BJ (cell line): ENCODE data around the gene SMYD3. TPM values are rescaled to one million over a fixed set of nuclear protein-coding genes. Genes with fewer than 3 reads are reported as not detected.

Experiments used
- CTCF ChIA-PET: fragments of 350-600 bp; formaldehyde crosslinking; extraction: SDS; loops from one replicate; lab custom pipeline; 2021; ENCODE audit warnings: antibody characterized with exemption, inconsistent platforms; lab: Yijun Ruan, JAX
- POLR2A ChIA-PET: fragments of 300-600 bp; sonication (Branson Sonifier 250); formaldehyde crosslinking; extraction: SDS; loops from one replicate; lab custom pipeline; 2021; ENCODE audit warnings: antibody characterized with exemption; lab: Charles Lee
- DNase-seq: peaks from one replicate; pipeline ENCODE4 v3.0.0-alpha.2; 2011; ENCODE audit warnings: low read depth
- H3K27me3 ChIP-seq: 2 replicates; pipeline ENCODE4 v1.6.0; 2011; ENCODE audit warnings: low read length; ENCODE audit not compliant: control insufficient read depth, insufficient read depth
- H3K36me3 ChIP-seq: 2 replicates; pipeline ENCODE4 v1.5.1; 2011; ENCODE audit warnings: low read length; ENCODE audit not compliant: control insufficient read depth, insufficient read depth
- H3K4me3 ChIP-seq: 2 replicates; pipeline ENCODE4 v1.5.1; 2011; ENCODE audit warnings: low read depth, mild to moderate bottlenecking, control low read depth, low read length
- CTCF ChIP-seq: IDR thresholded peaks from 2 replicates; pipeline ENCODE4 v1.5.1; 2011; ENCODE audit warnings: low read depth, mild to moderate bottlenecking, control low read depth, inconsistent platforms, low read length, moderate library complexity; ENCODE audit not compliant: insufficient read depth
- polyA plus RNA-seq: library from polyadenylated mRNA; depleted of rRNA; stranded (reverse); fragments of >200 nt; gene quantifications from 2 replicates; pipeline ENCODE4 v1.2.3, GENCODE V29; 2011

Gene SMYD3
- polyA plus RNA-seq, 1 experiment = 26.1 TPM

- CTCF ChIA-PET = interaction anchor here (0.7 to 1.4 kb wide), 2 partner anchors 15 to 245 kb away, joined by 3 read pairs; no protein-coding TSS in a partner anchor
Measured at GRCh38 chr1:245805532-245805931, 701.5 kb downstream of the SMYD3 start.

GRCh38 chr1:245804696-245805095 lies 702.4 kb downstream of the SMYD3 start:
- POLR2A ChIA-PET = no interaction called here
- Histone ChIP-seq H3K36me3 (no peaks in the 10 kb centered on the region), H3K27me3 (no peaks in the 10 kb centered on the region), H3K4me3 (no peak overlapping the region)
- no peak for TF ChIP-seq CTCF
- CTCF ChIA-PET = interaction anchor here (1.4 kb wide), 1 partner anchor 15 kb away, joined by 3 read pairs; no protein-coding TSS in a partner anchor
- DNase-seq = no peak

More at GRCh38 chr1:245805532-245805931, 701.5 kb downstream of the SMYD3 start:
- TF ChIP-seq CTCF = no peak
- POLR2A ChIA-PET = no interaction called here
- no peak for DNase-seq
- H3K36me3 ChIP-seq = no peaks in the 10 kb centered on the region
- H3K27me3 ChIP-seq = no peaks in the 10 kb centered on the region
- H3K4me3 ChIP-seq = no peak overlapping the region

- Histone ChIP-seq H3K27me3 (no peaks in the 10 kb centered on the region), H3K36me3 (no peaks in the 10 kb centered on the region), H3K4me3 (no peak overlapping the region)
- DNase-seq = no peak
- ChIA-PET CTCF (no interaction called here), POLR2A (no interaction called here)
- no peak for TF ChIP-seq CTCF
Measured at GRCh38 chr1:245803666-245804037, 703.4 kb downstream of the SMYD3 start.

GRCh38 chr1:245802941-245803665 lies 704.0 kb downstream of the SMYD3 start:
- ChIA-PET CTCF (interaction anchor here (0.7 to 1.4 kb wide), 2 partner anchors 11 to 199 kb away, joined by 3 to 6 read pairs; no protein-coding TSS in a partner anchor), POLR2A (interaction anchor here (0.7 kb wide), 1 partner anchor 21 kb away, joined by 3 read pairs; no protein-coding TSS in a partner anchor)
- H3K36me3 ChIP-seq = no peaks in the 10 kb centered on the region
- no peak for DNase-seq
- no peak for TF ChIP-seq CTCF
- H3K27me3 ChIP-seq = no peaks in the 10 kb centered on the region
- H3K4me3 ChIP-seq = no peak overlapping the region

GRCh38 chr1:245800901-245801605 lies 706.0 kb downstream of the SMYD3 start:
- no peak for TF ChIP-seq CTCF
- no peaks in the 10 kb centered on the region for H3K27me3 ChIP-seq
- ChIA-PET CTCF (interaction anchor here (0.7 to 1.5 kb wide), 4 partner anchors 7 to 72 kb away, joined by 3 to 5 read pairs (median 4); no protein-coding TSS in a partner anchor), POLR2A (interaction anchor here (0.6 to 1.0 kb wide), 3 partner anchors 10 to 587 kb away, joined by 3 to 7 read pairs (median 4); no protein-coding TSS in a partner anchor)
- peak; percentile 97 for DNase-seq
- no peak overlapping the region for H3K4me3 ChIP-seq
- no peaks in the 10 kb centered on the region for H3K36me3 ChIP-seq
